Measurements from ENCODE around the gene SMIM38. TPM values are rescaled to one million over a fixed set of nuclear protein-coding genes. Genes with fewer than 3 reads are reported as not detected.

SMIM38 gene
- total and polyA plus RNA-seq, 4 experiments from 2014 or later: 0.50 to 0.70 TPM; not detected in 2

DNA sequence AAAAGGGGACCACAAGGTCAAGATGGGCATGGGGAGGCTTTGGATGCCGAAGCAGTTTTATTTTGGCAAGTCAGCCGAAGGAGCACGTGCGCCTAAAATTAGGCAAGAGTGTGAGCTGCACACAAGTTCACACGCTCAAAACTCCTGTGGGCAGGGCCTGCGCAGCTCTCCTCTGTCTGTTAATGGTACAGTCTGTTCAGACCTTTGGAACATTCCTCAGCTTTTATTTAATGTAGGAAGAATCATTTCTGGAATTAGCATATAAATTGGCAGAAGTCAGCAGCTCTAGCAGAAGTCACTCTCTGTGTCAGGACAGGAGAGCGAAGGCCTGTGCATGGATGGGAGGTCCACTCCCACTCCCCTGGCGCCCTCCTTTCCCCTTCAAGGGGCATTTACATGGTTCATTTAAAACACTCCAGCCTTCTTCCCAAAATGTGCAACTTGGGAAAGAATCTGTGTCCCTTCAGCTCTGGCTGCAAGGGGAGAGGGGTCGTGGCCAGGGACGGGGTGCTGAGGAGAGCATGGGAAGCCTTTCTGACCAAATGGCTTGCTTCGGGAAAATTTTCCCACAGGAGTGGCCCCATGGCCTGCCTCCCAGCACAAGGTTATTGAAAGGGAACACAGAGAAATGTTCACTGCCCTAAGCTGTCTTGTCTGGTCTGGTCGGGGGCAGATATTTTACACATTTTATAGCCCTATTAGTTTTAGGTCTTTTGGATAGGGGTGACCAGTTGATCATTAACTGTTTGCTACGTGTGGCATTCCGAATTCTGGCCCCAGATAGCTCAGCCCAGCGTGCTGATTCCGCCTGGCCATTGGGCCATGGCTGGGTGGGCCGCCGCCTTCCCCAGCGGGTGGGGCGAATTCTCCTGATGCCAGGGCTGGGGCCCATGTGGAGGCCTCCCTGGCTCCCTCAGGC lies 43.9 kb upstream of the SMIM38 start:
- Mint-ChIP-seq H3K27ac (peak overlapping the region in 2 of 7 donors; percentile 48 to 51), H3K36me3 (peaks cover 0 to 14% of the 10 kb centered on the region in 2 donors), H3K27me3 (peaks cover 0 to 5% of the 10 kb centered on the region in 2 donors), H3K4me1 (peaks cover 0 to 3% (median under 1%) of the 10 kb centered on the region in 4 donors), H3K4me3 (no peak overlapping the region), H3K9me3 (peaks cover 0 to 7% (median 0%) of the 10 kb centered on the region in 8 donors)
- no peaks in the 10 kb centered on the region for H3K36me3 ChIP-seq (ENCODE audit: insufficient read depth, low read length)
- DNase-seq: no peak
- H3K27me3 ChIP-seq (ENCODE audit: insufficient read depth, low read length): no peaks in the 10 kb centered on the region
- H3K27ac ChIP-seq (ENCODE audit: low read depth, low read length): no peak overlapping the region
- no peaks in the 10 kb centered on the region for H3K4me1 ChIP-seq (ENCODE audit: insufficient read depth, low read length)
- intact Hi-C loops (cut with micrococcal nuclease): no loop called here
- ChIA-PET POLR2A (ENCODE audit: partially characterized antibody) (no interaction called here), CTCF (ENCODE audit: partially characterized antibody) (no interaction called here)
- H3K9me3 ChIP-seq (ENCODE audit: control insufficient read depth in 1 of 2, low read length in 2 of 2): no peaks in the 10 kb centered on the region
- no peak overlapping the region for H3K4me3 ChIP-seq (ENCODE audit: low read length in 2 of 2)

DNA sequence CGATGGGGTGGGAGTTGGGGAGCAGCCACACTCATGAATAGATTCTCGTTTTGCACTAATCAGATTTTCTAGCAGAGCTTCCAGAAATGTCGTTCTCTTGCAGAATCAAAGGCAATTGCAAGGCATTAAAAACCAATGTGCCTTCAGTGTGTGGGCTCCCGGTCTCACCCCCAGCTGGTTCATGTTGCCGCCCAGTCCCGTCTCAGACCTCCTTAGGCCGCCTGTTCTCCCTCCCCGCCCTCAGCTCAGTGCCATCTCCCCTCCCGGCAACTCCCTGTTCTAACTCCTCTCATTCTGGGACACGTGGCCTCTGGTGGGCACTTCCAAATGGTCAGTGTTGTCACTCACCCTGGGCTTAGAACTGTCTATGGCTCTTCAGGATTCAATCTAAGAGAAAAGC lies 42.5 kb upstream of the SMIM38 start:
- Histone ChIP-seq H3K27ac (ENCODE audit: low read depth, low read length) (no peak overlapping the region), H3K36me3 (ENCODE audit: insufficient read depth, low read length) (no peaks in the 10 kb centered on the region), H3K4me3 (ENCODE audit: low read length in 2 of 2) (no peak overlapping the region), H3K9me3 (ENCODE audit: control insufficient read depth in 1 of 2, low read length in 2 of 2) (no peaks in the 10 kb centered on the region), H3K27me3 (ENCODE audit: insufficient read depth, low read length) (no peaks in the 10 kb centered on the region), H3K4me1 (ENCODE audit: insufficient read depth, low read length) (no peaks in the 10 kb centered on the region)
- H3K4me1 Mint-ChIP-seq: peaks cover 0 to 3% (median under 1%) of the 10 kb centered on the region in 4 donors
- CTCF ChIA-PET (ENCODE audit: partially characterized antibody): no interaction called here
- DNase-seq: no peak
- H3K27me3 Mint-ChIP-seq: peaks cover 0 to 3% of the 10 kb centered on the region in 2 donors
- intact Hi-C loops (cut with micrococcal nuclease): no loop called here
- H3K9me3 Mint-ChIP-seq: peaks cover 0 to 7% (median 0%) of the 10 kb centered on the region in 8 donors
- no peak overlapping the region for H3K27ac Mint-ChIP-seq
- H3K36me3 Mint-ChIP-seq: peaks cover 0 to 11% of the 10 kb centered on the region in 2 donors
- POLR2A ChIA-PET (ENCODE audit: partially characterized antibody): no interaction called here
- H3K4me3 Mint-ChIP-seq: no peak overlapping the region

DNA sequence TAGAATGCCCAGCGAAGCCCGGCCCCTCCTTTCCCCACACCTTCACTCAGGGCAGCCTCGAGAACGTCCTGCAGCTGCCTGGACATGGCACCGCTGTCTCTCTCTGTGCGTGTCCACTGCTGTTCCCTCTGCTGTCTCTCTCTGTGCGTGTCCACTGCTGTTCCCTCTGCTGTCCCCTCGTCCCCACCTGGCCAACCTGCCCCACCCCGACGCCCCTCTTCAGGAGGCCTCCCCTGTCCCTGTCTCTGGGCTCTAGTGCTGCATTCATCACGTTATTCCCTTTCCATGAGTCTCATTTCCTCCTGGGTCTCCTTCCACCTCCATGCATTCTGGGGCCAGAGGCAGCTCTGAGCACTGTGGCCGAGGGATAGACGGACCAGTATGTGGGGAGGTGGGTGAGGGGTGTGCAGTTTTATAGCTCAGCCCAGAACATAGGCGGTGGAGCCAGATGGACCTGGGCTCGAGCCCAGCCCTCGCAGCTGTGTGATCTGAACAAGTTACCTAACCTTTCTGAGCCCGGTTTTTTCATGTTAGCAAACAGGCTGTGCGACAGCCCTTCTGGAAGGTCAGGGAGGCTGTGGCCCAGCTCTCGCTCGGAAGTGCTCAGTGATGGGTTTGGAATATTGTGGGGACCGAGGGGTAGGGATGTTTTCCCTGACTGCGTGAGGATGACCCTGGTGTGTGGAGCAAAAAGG lies 41.9 kb upstream of the SMIM38 start:
- Histone ChIP-seq H3K27ac (ENCODE audit: low read depth, low read length) (no peak overlapping the region), H3K4me3 (ENCODE audit: low read length in 2 of 2) (no peak overlapping the region), H3K27me3 (ENCODE audit: insufficient read depth, low read length) (no peaks in the 10 kb centered on the region), H3K4me1 (ENCODE audit: insufficient read depth, low read length) (no peaks in the 10 kb centered on the region), H3K36me3 (ENCODE audit: insufficient read depth, low read length) (no peaks in the 10 kb centered on the region), H3K9me3 (ENCODE audit: control insufficient read depth in 1 of 2, low read length in 2 of 2) (no peaks in the 10 kb centered on the region)
- Mint-ChIP-seq H3K27ac (peak overlapping the region in 1 of 7 donors; percentile 36), H3K4me3 (no peak overlapping the region), H3K4me1 (peaks cover 0 to 3% (median under 1%) of the 10 kb centered on the region in 4 donors), H3K27me3 (peaks cover 0 to 3% of the 10 kb centered on the region in 2 donors), H3K36me3 (peaks cover 0 to 11% of the 10 kb centered on the region in 2 donors), H3K9me3 (peaks cover 0 to 7% (median 0%) of the 10 kb centered on the region in 8 donors)
- intact Hi-C loops (cut with micrococcal nuclease): no loop called here
- DNase-seq: no peak
- ChIA-PET POLR2A (ENCODE audit: partially characterized antibody) (no interaction called here), CTCF (ENCODE audit: partially characterized antibody) (no interaction called here)

DNA sequence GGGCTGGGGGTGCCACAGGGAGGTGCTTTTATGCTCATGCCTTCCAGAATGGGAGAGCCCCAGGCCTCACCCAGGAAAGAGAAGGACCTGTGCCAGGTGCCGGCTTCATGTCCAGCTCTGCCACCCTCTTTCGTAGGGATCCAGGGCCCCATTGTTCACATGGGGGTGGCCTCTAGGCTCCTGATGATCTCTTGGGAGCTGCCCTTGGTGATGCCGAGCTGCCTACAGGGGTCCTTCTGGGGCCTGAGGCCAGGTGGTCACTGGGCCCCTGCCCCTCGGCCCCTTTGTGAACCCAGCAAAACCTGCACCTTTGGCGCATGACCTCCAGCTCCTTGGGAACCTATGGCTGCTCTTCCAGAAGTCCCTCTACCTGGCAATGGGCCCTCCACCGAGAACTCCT lies 41.4 kb upstream of the SMIM38 start:
- Mint-ChIP-seq H3K9me3 (peaks cover 0 to 7% (median 0%) of the 10 kb centered on the region in 8 donors), H3K27me3 (peaks cover 0 to 3% of the 10 kb centered on the region in 2 donors), H3K4me1 (peaks cover 0 to 4% (median 1%) of the 10 kb centered on the region in 4 donors), H3K36me3 (peaks cover 0 to 11% of the 10 kb centered on the region in 2 donors), H3K27ac (no peak overlapping the region), H3K4me3 (no peak overlapping the region)
- intact Hi-C loops (cut with micrococcal nuclease): no loop called here
- no peaks in the 10 kb centered on the region for H3K27me3 ChIP-seq (ENCODE audit: insufficient read depth, low read length)
- no peaks in the 10 kb centered on the region for H3K36me3 ChIP-seq (ENCODE audit: insufficient read depth, low read length)
- DNase-seq: no peak
- no peak overlapping the region for H3K4me3 ChIP-seq (ENCODE audit: low read length in 2 of 2)
- ChIA-PET POLR2A (ENCODE audit: partially characterized antibody) (no interaction called here), CTCF (ENCODE audit: partially characterized antibody) (no interaction called here)
- no peaks in the 10 kb centered on the region for H3K9me3 ChIP-seq (ENCODE audit: control insufficient read depth in 1 of 2, low read length in 2 of 2)
- H3K4me1 ChIP-seq (ENCODE audit: insufficient read depth, low read length): no peaks in the 10 kb centered on the region
- H3K27ac ChIP-seq (ENCODE audit: low read depth, low read length): no peak overlapping the region

DNA sequence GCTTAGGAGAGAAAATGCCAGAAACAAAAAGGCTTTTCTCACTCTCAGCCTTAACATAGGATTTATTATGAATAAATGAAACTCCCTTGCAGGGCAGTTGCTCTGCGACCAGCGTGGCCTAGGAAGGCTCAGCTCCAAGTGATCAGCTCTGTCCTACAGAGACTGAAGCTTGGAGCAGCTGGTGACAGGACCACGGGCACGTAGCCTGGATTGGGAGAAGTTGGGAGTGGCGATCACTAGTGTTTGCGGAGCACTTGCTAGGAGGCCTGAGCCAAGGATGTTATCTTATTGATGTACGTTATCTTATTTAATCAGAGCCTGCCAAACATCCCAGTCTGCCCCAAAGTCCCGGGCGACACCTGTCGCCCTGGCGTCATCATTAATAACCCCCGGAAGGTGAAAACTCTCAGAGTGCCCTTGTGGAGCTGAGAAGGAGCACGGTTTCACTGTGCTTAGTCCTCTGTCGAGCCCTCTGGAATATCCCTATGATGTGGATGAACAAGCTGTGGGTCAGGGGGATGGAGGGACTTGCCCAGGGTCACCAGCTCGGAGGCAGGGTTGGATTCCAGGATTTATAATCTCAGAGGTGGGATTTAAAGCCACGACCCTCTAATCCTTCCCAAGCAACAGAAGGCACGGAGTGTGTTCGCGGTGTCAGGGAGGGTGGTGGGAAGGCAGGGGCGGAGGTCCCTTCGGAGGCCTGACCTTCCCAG lies 40.8 kb upstream of the SMIM38 start:
- CTCF ChIA-PET (ENCODE audit: partially characterized antibody): interaction anchor here (0.9 kb wide), 1 partner anchor 13 kb away, joined by 3 read pairs; no protein-coding TSS in a partner anchor
- no peak overlapping the region for H3K4me3 Mint-ChIP-seq
- H3K4me3 ChIP-seq (ENCODE audit: low read length in 2 of 2): no peak overlapping the region
- no peak overlapping the region for H3K27ac ChIP-seq (ENCODE audit: low read depth, low read length)
- no peak overlapping the region for H3K27ac Mint-ChIP-seq
- H3K36me3 Mint-ChIP-seq: peaks cover 0 to 6% of the 10 kb centered on the region in 2 donors
- H3K36me3 ChIP-seq (ENCODE audit: insufficient read depth, low read length): no peaks in the 10 kb centered on the region
- H3K9me3 ChIP-seq (ENCODE audit: control insufficient read depth in 1 of 2, low read length in 2 of 2): no peaks in the 10 kb centered on the region
- peaks cover 0 to 6% (median 0%) of the 10 kb centered on the region in 8 donors for H3K9me3 Mint-ChIP-seq
- H3K27me3 ChIP-seq (ENCODE audit: insufficient read depth, low read length): no peaks in the 10 kb centered on the region
- POLR2A ChIA-PET (ENCODE audit: partially characterized antibody): no interaction called here
- intact Hi-C loops (cut with micrococcal nuclease): no loop called here
- no peak for DNase-seq
- peaks cover 0 to 3% of the 10 kb centered on the region in 2 donors for H3K27me3 Mint-ChIP-seq
- H3K4me1 Mint-ChIP-seq: peaks cover 0 to 4% (median 1%) of the 10 kb centered on the region in 4 donors
- H3K4me1 ChIP-seq (ENCODE audit: insufficient read depth, low read length): no peaks in the 10 kb centered on the region

DNA sequence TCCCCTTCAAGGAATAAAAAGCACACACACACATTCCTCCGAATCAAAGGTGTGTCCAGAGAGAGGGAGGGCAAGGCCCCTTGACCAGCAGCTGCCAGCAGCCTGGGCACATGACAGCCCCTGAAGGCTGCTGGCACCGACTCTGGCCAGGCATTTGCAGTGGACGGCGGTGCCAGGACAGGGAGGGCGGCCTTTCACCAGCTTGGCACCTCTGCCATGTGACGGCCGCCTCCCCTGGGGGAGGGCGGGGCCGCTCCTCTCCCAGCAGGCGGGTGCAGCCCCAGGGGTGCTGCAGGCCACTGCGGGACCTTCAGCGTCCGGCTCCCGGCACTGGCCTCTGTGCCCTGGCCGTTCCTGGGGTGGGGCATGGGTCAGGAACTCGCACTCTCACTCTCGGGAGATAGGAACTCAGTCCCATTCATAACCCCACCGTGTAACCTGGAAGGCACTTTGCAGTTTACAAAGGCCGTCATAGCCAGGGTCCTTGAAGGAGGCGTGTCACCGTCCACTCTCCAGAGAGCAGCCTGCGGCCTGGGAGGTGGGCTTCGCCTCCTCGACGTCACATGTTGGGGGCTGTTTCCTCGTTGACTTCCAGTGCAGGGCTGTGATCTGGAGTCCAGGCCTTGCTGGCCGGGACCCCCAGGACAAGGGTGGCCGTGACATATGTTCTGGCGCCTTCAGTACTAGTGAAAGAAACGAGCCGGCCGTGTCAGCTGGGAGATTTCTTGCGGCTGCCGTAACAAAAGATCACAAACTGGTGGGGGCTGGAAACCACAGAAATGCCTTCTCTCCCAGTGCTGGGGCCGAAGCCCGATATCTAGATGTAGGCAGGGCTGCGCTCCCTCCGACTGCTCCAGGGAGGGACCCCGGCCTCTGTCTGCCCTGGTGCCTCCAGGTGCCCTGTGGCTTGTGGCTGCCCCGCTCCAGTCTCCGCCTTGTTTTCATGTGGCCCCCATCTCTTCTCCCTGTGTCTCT lies 39.9 kb upstream of the SMIM38 start:
- Histone ChIP-seq H3K27ac (ENCODE audit: low read depth, low read length) (no peak overlapping the region), H3K4me3 (ENCODE audit: low read length in 2 of 2) (no peak overlapping the region), H3K36me3 (ENCODE audit: insufficient read depth, low read length) (no peaks in the 10 kb centered on the region), H3K9me3 (ENCODE audit: control insufficient read depth in 1 of 2, low read length in 2 of 2) (no peaks in the 10 kb centered on the region), H3K4me1 (ENCODE audit: insufficient read depth, low read length) (peaks cover 2% of the 10 kb centered on the region), H3K27me3 (ENCODE audit: insufficient read depth, low read length) (no peaks in the 10 kb centered on the region)
- intact Hi-C loops (cut with micrococcal nuclease): no loop called here
- Mint-ChIP-seq H3K9me3 (peaks cover 0 to 6% (median 0%) of the 10 kb centered on the region in 8 donors), H3K4me3 (no peak overlapping the region), H3K27me3 (no peaks in the 10 kb centered on the region), H3K27ac (peak overlapping the region in 1 of 7 donors; percentile 6), H3K36me3 (no peaks in the 10 kb centered on the region), H3K4me1 (peaks cover 2 to 6% (median 4%) of the 10 kb centered on the region in 4 donors)
- ChIA-PET POLR2A (ENCODE audit: partially characterized antibody) (no interaction called here), CTCF (ENCODE audit: partially characterized antibody) (interaction anchor here (0.9 kb wide), 1 partner anchor 14 kb away, joined by 3 read pairs; no protein-coding TSS in a partner anchor)
- DNase-seq: no peak
